Hepatocyte (in vitro differentiated cells): ENCODE results near the gene USP10.

Experiments
- EZH2phosphoT487 ChIP-seq: fragments of 200-600 bp; sonication (generic); IDR thresholded peaks from one replicate; pipeline ENCODE4 v1.6.1; 2018; ENCODE audit warnings: antibody characterized with exemption, mild to moderate bottlenecking, low read depth, moderate library complexity; ENCODE audit not compliant: unreplicated experiment, severe bottlenecking
- TF ChIP-seq, protein P1 (sequence below): fragments of 200-600 bp; sonication (generic); IDR thresholded peaks from 2 replicates; pipeline ENCODE4 v1.5.1; 2016; ENCODE audit warnings: antibody characterized with exemption, mild to moderate bottlenecking; ENCODE audit not compliant: poor library complexity

DNA sequence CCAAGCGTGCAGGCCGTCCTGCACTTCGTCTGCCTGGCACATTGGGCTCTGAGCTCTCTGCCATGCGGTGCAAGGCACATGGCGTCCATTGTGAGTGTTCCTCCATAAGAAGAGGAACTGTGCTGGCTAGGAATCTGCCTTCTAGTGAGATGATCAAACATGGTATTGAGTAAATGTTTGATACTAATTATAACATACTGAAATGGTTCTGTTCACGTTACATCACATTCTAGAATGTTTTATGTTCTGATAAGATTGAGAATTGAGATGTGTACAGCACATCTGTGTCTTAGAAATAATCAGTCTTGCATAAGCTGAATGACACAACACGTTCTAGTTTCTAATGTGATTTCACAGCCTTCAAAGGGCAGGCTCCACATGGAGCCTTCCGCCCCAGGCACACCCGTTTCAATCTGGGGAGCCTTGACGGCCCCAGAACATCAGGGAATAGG lies 42.9 kb downstream of the USP10 start:
- TF ChIP-seq EZH2phosphoT487: no peak
- TF ChIP-seq, protein P1, sequence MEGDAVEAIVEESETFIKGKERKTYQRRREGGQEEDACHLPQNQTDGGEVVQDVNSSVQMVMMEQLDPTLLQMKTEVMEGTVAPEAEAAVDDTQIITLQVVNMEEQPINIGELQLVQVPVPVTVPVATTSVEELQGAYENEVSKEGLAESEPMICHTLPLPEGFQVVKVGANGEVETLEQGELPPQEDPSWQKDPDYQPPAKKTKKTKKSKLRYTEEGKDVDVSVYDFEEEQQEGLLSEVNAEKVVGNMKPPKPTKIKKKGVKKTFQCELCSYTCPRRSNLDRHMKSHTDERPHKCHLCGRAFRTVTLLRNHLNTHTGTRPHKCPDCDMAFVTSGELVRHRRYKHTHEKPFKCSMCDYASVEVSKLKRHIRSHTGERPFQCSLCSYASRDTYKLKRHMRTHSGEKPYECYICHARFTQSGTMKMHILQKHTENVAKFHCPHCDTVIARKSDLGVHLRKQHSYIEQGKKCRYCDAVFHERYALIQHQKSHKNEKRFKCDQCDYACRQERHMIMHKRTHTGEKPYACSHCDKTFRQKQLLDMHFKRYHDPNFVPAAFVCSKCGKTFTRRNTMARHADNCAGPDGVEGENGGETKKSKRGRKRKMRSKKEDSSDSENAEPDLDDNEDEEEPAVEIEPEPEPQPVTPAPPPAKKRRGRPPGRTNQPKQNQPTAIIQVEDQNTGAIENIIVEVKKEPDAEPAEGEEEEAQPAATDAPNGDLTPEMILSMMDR: no peak
